ENCODE measurements around the gene PTPN9. TPM values are rescaled to one million over a fixed set of nuclear protein-coding genes. Genes with fewer than 3 reads are reported as not detected.

Gene PTPN9
- polyA plus RNA-seq, 1 donor (not counting 4 experiments of a cell fraction or from before 2014, with no cell fraction given): 34.7 TPM

GRCh38 chr15:75431682-75432081 is 147.4 kb downstream of the PTPN9 start:
- no peaks in the 10 kb centered on the region for H3K9me1 ChIP-seq (ENCODE audit: control insufficient read depth, extremely low read depth, insufficient read depth, low read length)
- H3K4me1 ChIP-seq (ENCODE audit: control insufficient read depth, extremely low read depth, insufficient read depth, low read length): peaks cover under 1% of the 10 kb centered on the region
- DNase-seq (ENCODE audit: low read depth, low spot score) (no peak), FAIRE-seq (no peak)
- H3K9me3 ChIP-seq (ENCODE audit: control insufficient read depth, low read depth, low read length): no peaks in the 10 kb centered on the region
- H4K20me1 ChIP-seq (ENCODE audit: control insufficient read depth, extremely low read depth, insufficient read depth, low read length): peaks cover 3% of the 10 kb centered on the region
- no peak overlapping the region for H3K4me3 ChIP-seq (ENCODE audit: control insufficient read depth in 2 of 3, extremely low read depth in 1 of 3, insufficient read depth in 2 of 3, low read depth in 1 of 3, low read length in 3 of 3)
- no peaks in the 10 kb centered on the region for H3K27me3 ChIP-seq (ENCODE audit: control insufficient read depth, extremely low read depth, insufficient read depth, low read length)
- no peak overlapping the region for H3K9ac ChIP-seq (ENCODE audit: control insufficient read depth, extremely low read depth, insufficient read depth, low read length)
- H2AFZ ChIP-seq (ENCODE audit: control insufficient read depth, low read length): no peak overlapping the region
- H3K36me3 ChIP-seq (ENCODE audit: control insufficient read depth in 2 of 2, extremely low read depth in 1 of 2, insufficient read depth in 2 of 2, low read length in 2 of 2): peaks cover 15 to 20% of the 10 kb centered on the region in 2 experiments
- dilution Hi-C loops (cut with MboI; ENCODE audit: extremely low pct_ligation_motif_present, low sequenced_read_pairs): no loop called here
- no peak overlapping the region for H3K27ac ChIP-seq (ENCODE audit: control insufficient read depth, insufficient read depth, low read length)
- no peak overlapping the region for H3K4me2 ChIP-seq (ENCODE audit: control insufficient read depth, extremely low read depth, insufficient read depth, low read depth, low read length)
- no peak for TF ChIP-seq CTCF (optimal IDR thresholded peaks at IDR 0.05 in 1 of 3, IDR thresholded peaks at IDR 0.05 in 1 of 3, conservative IDR thresholded peaks at IDR 0.05 in 1 of 3; ENCODE audit: extremely low read depth in 1 of 3, insufficient read depth in 2 of 3, low read length in 3 of 3)
- no peak for TF ChIP-seq EZH2 (IDR thresholded peaks at IDR 0.05; ENCODE audit: low read length)
- H3K79me2 ChIP-seq (ENCODE audit: control insufficient read depth, insufficient read depth, low read length): peaks cover 66% of the 10 kb centered on the region

GRCh38 chr15:75431270-75431669 is 147.8 kb downstream of the PTPN9 start:
- Histone ChIP-seq H3K4me3 (ENCODE audit: control insufficient read depth in 2 of 3, extremely low read depth in 1 of 3, insufficient read depth in 2 of 3, low read depth in 1 of 3, low read length in 3 of 3) (no peak overlapping the region), H3K27me3 (ENCODE audit: control insufficient read depth, extremely low read depth, insufficient read depth, low read length) (no peaks in the 10 kb centered on the region), H3K9me3 (ENCODE audit: control insufficient read depth, low read depth, low read length) (no peaks in the 10 kb centered on the region), H3K4me1 (ENCODE audit: control insufficient read depth, extremely low read depth, insufficient read depth, low read length) (no peaks in the 10 kb centered on the region), H3K27ac (ENCODE audit: control insufficient read depth, insufficient read depth, low read length) (no peak overlapping the region), H3K36me3 (ENCODE audit: control insufficient read depth in 2 of 2, extremely low read depth in 1 of 2, insufficient read depth in 2 of 2, low read length in 2 of 2) (peaks cover 15 to 21% of the 10 kb centered on the region in 2 experiments), H2AFZ (ENCODE audit: control insufficient read depth, low read length) (no peak overlapping the region), H3K9me1 (ENCODE audit: control insufficient read depth, extremely low read depth, insufficient read depth, low read length) (no peaks in the 10 kb centered on the region), H3K79me2 (ENCODE audit: control insufficient read depth, insufficient read depth, low read length) (peaks cover 66% of the 10 kb centered on the region), H3K9ac (ENCODE audit: control insufficient read depth, extremely low read depth, insufficient read depth, low read length) (no peak overlapping the region), H4K20me1 (ENCODE audit: control insufficient read depth, extremely low read depth, insufficient read depth, low read length) (peaks cover 3% of the 10 kb centered on the region), H3K4me2 (ENCODE audit: control insufficient read depth, extremely low read depth, insufficient read depth, low read depth, low read length) (no peak overlapping the region)
- DNase-seq (ENCODE audit: low read depth, low spot score) (no peak), FAIRE-seq (no peak)
- dilution Hi-C loops (cut with MboI; ENCODE audit: extremely low pct_ligation_motif_present, low sequenced_read_pairs): no loop called here
- TF ChIP-seq EZH2 (IDR thresholded peaks at IDR 0.05; ENCODE audit: low read length): no peak
- TF ChIP-seq CTCF (optimal IDR thresholded peaks at IDR 0.05 in 1 of 3, IDR thresholded peaks at IDR 0.05 in 1 of 3, conservative IDR thresholded peaks at IDR 0.05 in 1 of 3; ENCODE audit: extremely low read depth in 1 of 3, insufficient read depth in 2 of 3, low read length in 3 of 3): no peak

Data from keratinocyte (primary cell).